ENCODE data around the gene TAF11L13. TPM values are rescaled to one million over a fixed set of nuclear protein-coding genes. Genes with fewer than 3 reads are reported as not detected.
"Not testable (repeated sequence)": the region's sequence is repeated elsewhere in the genome, so short reads cannot be mapped to it uniquely, and the experiment has no call there.

Gene TAF11L13
- total RNA-seq (not detected), polyA plus RNA-seq (not detected)
- long read RNA-seq, donor 1: 0 reads
- long read RNA-seq, donor 2: 0 reads

GRCh38 chr5:17631788-17632187 lies at the start of gene TAF11L13:
Gene TAF11L13 (plus strand): TSS chr5:17632088.
- 73 to 82% (median 78%) methylated on average over 8 to 9 of the region's 12 CpGs for WGBS, 3 donors
- intact Hi-C loops (cut with DNase I); H3K4me1 ChIP-seq; ATAC-seq; H3K36me3 ChIP-seq (ENCODE audit: insufficient read depth in 1 of 2, low read depth in 1 of 2); H3K9me3 ChIP-seq; H3K27ac ChIP-seq; H3K27me3 ChIP-seq (ENCODE audit: insufficient read depth in 3 of 3, low read length in 2 of 3); DNase-seq; H3K4me3 ChIP-seq: not testable (repeated sequence)

- H3K27me3 ChIP-seq (ENCODE audit: insufficient read depth in 3 of 3, low read length in 2 of 3); intact Hi-C loops (cut with DNase I); H3K36me3 ChIP-seq (ENCODE audit: insufficient read depth in 1 of 2, low read depth in 1 of 2); H3K4me3 ChIP-seq; ATAC-seq; H3K9me3 ChIP-seq; H3K4me1 ChIP-seq; DNase-seq; H3K27ac ChIP-seq: not testable (repeated sequence)
- no CpG with 5 or more reads among the region's 16 CpGs for WGBS, 3 donors
These were observed 46.2 kb upstream of the TAF11L13 start, which contains the start of gene TAF11L7 for GRCh38 chr5:17585658-17586057. Gene TAF11L7 (minus strand): TSS chr5:17585758.

- H3K4me3 ChIP-seq; DNase-seq; intact Hi-C loops (cut with DNase I); H3K4me1 ChIP-seq; H3K9me3 ChIP-seq; ATAC-seq; H3K36me3 ChIP-seq (ENCODE audit: insufficient read depth in 1 of 2, low read depth in 1 of 2); H3K27ac ChIP-seq; H3K27me3 ChIP-seq (ENCODE audit: insufficient read depth in 3 of 3, low read length in 2 of 3): not testable (repeated sequence)
- no CpG with 5 or more reads among the region's 16 CpGs for WGBS, 3 donors
These were observed 41.0 kb upstream of the TAF11L13 start, which contains the start of gene TAF11L8 for GRCh38 chr5:17590860-17591259. Gene TAF11L8 (minus strand): TSS chr5:17590960.

GRCh38 chr5:17594255-17594654 lies 37.6 kb upstream of the TAF11L13 start, which contains the start of gene TAF11L9:
Gene TAF11L9 (minus strand): TSS chr5:17594394.
- H3K9me3 ChIP-seq; H3K27ac ChIP-seq; intact Hi-C loops (cut with DNase I); H3K36me3 ChIP-seq (ENCODE audit: insufficient read depth in 1 of 2, low read depth in 1 of 2); ATAC-seq; DNase-seq; H3K4me1 ChIP-seq; H3K27me3 ChIP-seq (ENCODE audit: insufficient read depth in 3 of 3, low read length in 2 of 3); H3K4me3 ChIP-seq: not testable (repeated sequence)
- 86 to 89% (median 88%) methylated on average over 8 to 10 of the region's 15 CpGs for WGBS, 3 donors

DNA sequence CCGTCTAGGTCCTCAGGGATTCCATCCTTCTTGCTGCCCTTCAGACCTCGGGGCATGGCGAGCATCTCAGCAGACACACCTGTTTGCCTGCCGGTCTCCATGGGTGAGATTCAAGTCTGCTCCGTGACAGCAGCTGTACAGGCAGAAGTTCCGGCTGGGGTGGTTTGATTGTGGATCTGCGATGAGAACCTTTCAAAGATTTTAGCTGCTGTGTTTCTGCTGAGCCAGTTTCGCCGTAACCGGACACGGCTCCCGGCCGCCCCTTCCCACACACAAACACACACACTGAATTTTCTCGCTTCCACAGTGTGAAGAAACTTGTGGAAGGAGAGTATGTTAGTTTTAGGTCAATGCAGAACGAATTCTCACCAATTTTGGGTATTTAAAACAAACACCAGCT lies 34.2 kb upstream of the TAF11L13 start, which contains the start of gene TAF11L10:
TAF11L10 (minus strand) TSS at position 101 of the 400 bp plus-strand sequence.
- H3K4me1 ChIP-seq; DNase-seq; ATAC-seq; H3K4me3 ChIP-seq; H3K27ac ChIP-seq; H3K9me3 ChIP-seq; intact Hi-C loops (cut with DNase I); H3K36me3 ChIP-seq (ENCODE audit: insufficient read depth in 1 of 2, low read depth in 1 of 2); H3K27me3 ChIP-seq (ENCODE audit: insufficient read depth in 3 of 3, low read length in 2 of 3): not testable (repeated sequence)
- WGBS, 3 donors: no CpG with 5 or more reads among the region's 15 CpGs

- DNase-seq; H3K9me3 ChIP-seq; H3K4me3 ChIP-seq; H3K27me3 ChIP-seq (ENCODE audit: insufficient read depth in 3 of 3, low read length in 2 of 3); intact Hi-C loops (cut with DNase I); H3K36me3 ChIP-seq (ENCODE audit: insufficient read depth in 1 of 2, low read depth in 1 of 2); ATAC-seq; H3K27ac ChIP-seq; H3K4me1 ChIP-seq: not testable (repeated sequence)
- WGBS, 3 donors: 61 to 65% (median 63%) methylated on average over 6 of the region's 6 CpGs
These were observed 28.0 kb upstream of the TAF11L13 start, which contains the start of gene TAF11L11 for GRCh38 chr5:17603880-17604279. Gene TAF11L11 (plus strand): TSS chr5:17604183.

DNA sequence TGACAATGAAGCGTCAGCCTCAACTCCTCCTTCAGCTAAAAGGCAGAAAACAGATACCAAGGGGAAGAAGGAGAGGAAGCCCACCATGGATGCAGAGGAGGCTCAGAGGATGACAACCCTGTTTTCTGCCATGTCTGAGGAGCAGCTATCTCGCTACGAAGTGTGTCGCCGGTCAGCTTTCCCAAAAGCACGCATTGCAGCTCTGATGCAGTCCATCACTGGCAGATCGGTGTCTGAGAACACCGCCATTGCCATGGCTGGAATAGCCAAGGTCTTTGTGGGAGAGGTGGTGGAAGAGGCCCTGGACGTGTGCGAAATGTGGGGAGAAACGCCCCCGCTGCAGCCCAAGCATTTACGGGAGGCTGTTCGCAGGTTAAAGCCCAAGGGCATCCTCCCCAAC lies 26.9 kb upstream of the TAF11L13 start:
- no peak for DNase-seq
- no peaks in the 10 kb centered on the region for H3K9me3 ChIP-seq
- H3K4me3 ChIP-seq: no peak overlapping the region
- intact Hi-C loops (cut with DNase I): no loop called here
- no peak for ATAC-seq
- H3K4me1 ChIP-seq: no peaks in the 10 kb centered on the region
- H3K27ac ChIP-seq: no peak overlapping the region
- H3K36me3 ChIP-seq (ENCODE audit: insufficient read depth in 1 of 2, low read depth in 1 of 2): no peaks in the 10 kb centered on the region
- H3K27me3 ChIP-seq (ENCODE audit: insufficient read depth in 3 of 3, low read length in 2 of 3): no peaks in the 10 kb centered on the region
- TF ChIP-seq, protein P1, sequence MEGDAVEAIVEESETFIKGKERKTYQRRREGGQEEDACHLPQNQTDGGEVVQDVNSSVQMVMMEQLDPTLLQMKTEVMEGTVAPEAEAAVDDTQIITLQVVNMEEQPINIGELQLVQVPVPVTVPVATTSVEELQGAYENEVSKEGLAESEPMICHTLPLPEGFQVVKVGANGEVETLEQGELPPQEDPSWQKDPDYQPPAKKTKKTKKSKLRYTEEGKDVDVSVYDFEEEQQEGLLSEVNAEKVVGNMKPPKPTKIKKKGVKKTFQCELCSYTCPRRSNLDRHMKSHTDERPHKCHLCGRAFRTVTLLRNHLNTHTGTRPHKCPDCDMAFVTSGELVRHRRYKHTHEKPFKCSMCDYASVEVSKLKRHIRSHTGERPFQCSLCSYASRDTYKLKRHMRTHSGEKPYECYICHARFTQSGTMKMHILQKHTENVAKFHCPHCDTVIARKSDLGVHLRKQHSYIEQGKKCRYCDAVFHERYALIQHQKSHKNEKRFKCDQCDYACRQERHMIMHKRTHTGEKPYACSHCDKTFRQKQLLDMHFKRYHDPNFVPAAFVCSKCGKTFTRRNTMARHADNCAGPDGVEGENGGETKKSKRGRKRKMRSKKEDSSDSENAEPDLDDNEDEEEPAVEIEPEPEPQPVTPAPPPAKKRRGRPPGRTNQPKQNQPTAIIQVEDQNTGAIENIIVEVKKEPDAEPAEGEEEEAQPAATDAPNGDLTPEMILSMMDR (IDR thresholded peaks at IDR 0.05): no peak
- WGBS, 3 donors: 92 to 96% (median 92%) methylated on average over 14 of the region's 14 CpGs

DNA sequence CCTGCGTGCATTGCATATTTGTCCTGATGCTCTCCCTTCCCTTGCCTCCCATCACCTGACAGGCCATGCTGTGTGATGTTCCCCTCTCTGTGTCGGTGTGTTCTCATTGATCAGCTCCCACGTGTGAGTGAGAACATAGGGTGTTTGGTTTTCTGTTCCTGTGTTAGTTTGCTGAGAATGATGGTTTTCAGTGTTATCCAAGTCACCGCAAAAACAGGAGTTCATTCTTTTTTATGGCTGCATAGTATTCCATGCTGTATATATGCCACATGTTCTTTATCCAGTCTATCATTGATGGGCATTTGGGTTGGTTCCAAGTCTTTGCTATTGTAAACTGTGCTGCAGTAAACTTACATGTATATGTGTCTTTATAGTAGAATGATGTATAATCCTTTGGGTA lies 24.4 kb upstream of the TAF11L13 start:
- H3K27me3 ChIP-seq (ENCODE audit: insufficient read depth in 3 of 3, low read length in 2 of 3); H3K36me3 ChIP-seq (ENCODE audit: insufficient read depth in 1 of 2, low read depth in 1 of 2); H3K4me3 ChIP-seq; H3K9me3 ChIP-seq; H3K4me1 ChIP-seq; intact Hi-C loops (cut with DNase I); H3K27ac ChIP-seq; ATAC-seq; DNase-seq: not testable (repeated sequence)
- WGBS, 3 donors: 80 to 97% (median 94%) methylated on average over 4 of the region's 4 CpGs

GRCh38 chr5:17610092-17610491 lies 21.8 kb upstream of the TAF11L13 start, which contains the start of gene TAF11L12:
Gene TAF11L12 (plus strand): TSS chr5:17610392.
- H3K9me3 ChIP-seq; ATAC-seq; H3K27me3 ChIP-seq (ENCODE audit: insufficient read depth in 3 of 3, low read length in 2 of 3); DNase-seq; H3K4me1 ChIP-seq; H3K4me3 ChIP-seq; intact Hi-C loops (cut with DNase I); H3K36me3 ChIP-seq (ENCODE audit: insufficient read depth in 1 of 2, low read depth in 1 of 2); H3K27ac ChIP-seq: not testable (repeated sequence)
- 68 to 74% (median 69%) methylated on average over 2 of the region's 2 CpGs for whole genome bisulfite sequencing, 3 donors
